GM18909 (cell line): ENCODE results near the gene KCNMA1.
"Not testable (repeated sequence)": the region's sequence is repeated elsewhere in the genome, so short reads cannot be mapped to it uniquely, and the experiment has no call there.

Experiments
- ATAC-seq: cut with Tn5 transposase; IDR thresholded peaks from one replicate; pipeline ENCODE4 v1.9.1; 2021; ENCODE audit warnings: mild to moderate bottlenecking; ENCODE audit not compliant: unreplicated experiment, poor library complexity

The KCNMA1 gene

DNA sequence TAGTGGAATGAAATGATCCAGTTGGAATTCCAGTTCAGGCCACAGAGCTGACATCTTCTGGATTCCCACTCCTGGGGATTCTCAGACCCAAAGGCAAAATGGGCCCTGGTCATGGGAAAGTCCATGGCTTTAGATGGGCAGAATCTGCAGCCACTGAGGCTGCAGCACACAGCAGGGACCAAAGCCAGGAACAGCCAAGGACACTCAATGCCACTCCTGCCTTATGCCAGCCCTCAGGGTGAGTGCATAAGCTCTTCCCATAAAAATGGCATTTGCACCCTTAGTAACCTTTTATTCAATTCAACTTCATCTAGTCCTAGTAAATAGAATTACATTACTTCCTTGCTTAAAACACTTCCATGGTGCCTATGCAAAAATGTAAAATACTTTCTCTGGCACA lies 274.4 kb downstream of the KCNMA1 start:
- no peak for ATAC-seq

- no peak for ATAC-seq
Measured at GRCh38 chr10:77361831-77362230, 275.8 kb downstream of the KCNMA1 start.

DNA sequence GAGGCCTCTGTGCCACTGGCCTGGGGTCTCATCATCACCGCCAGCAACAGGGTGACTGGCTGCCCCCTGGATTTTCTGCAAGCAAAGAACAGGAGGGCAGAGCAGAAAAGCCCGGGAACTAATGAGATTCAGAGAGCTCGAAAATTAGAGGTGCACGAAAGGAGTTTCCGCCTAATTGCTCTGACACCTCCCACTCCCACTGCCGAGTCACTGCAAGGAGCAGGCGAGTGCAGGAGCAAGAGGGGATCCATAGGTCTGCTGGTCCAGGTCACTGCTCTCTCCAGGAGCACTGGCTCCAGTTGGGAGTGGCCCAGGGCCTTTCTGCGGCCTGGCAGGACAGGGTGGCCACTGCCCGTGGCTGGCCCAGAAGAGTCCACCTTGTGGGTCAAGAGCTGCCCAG lies 276.2 kb downstream of the KCNMA1 start:
- ATAC-seq: no peak

GRCh38 chr10:77360835-77361234 lies 276.8 kb downstream of the KCNMA1 start:
- ATAC-seq: no peak

- ATAC-seq: no peak
Measured at GRCh38 chr10:77359950-77360520, 277.6 kb downstream of the KCNMA1 start.

- no peak for ATAC-seq
Measured at GRCh38 chr10:77359287-77359691, 278.3 kb downstream of the KCNMA1 start.

- no peak for ATAC-seq
Measured at GRCh38 chr10:77358656-77359055, 279.0 kb downstream of the KCNMA1 start.

- ATAC-seq: no peak
Measured at GRCh38 chr10:77357611-77358310, 279.8 kb downstream of the KCNMA1 start.

- ATAC-seq: no peak
Measured at GRCh38 chr10:77357185-77357584, 280.4 kb downstream of the KCNMA1 start.

GRCh38 chr10:77355844-77356243 lies 281.8 kb downstream of the KCNMA1 start:
- ATAC-seq: no peak

GRCh38 chr10:77351386-77351785 lies 286.2 kb downstream of the KCNMA1 start:
- ATAC-seq: no peak

DNA sequence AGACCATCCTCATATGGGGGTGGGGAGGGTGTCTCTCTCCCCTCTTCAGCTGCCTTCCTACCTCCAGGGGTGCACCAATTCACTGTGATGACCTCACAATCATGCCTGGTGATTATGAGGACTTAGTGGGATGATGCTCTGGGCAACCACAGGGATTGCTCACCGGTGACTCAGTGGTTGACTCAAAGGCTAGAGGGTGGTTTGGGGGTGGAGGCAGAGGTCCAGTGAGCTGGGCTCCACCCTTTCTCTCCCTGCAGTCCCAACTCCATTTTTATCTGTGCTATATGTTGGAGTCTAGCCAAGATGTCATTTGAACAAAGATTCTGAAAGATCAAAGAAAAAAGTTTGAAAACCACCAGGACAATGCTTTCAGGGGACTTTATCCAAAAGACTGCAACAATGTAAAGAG lies 286.9 kb downstream of the KCNMA1 start:
- no peak for ATAC-seq

DNA sequence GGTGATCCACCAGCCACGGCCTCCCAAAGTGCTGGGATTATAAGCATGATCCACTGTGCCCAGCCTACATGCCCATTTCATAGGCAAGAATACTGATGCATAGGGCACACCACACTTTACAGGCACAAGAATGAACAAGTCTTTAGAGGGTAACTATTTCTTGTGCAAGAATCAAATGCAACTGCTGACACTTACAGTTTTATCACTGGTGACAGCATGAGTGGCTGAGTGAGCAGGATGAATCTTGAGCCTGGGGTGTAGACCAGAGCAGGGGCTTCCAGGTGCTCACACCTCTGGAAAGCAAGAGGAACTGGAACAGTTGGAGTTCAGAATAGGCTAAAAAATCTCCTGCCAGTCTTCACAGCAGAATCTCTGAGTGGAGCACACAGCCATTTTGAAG lies 287.5 kb downstream of the KCNMA1 start:
- no peak for ATAC-seq

- no peak for ATAC-seq
Measured at GRCh38 chr10:77349226-77349625, 288.4 kb downstream of the KCNMA1 start.

GRCh38 chr10:77348751-77349150 lies 288.9 kb downstream of the KCNMA1 start:
- no peak for ATAC-seq

DNA sequence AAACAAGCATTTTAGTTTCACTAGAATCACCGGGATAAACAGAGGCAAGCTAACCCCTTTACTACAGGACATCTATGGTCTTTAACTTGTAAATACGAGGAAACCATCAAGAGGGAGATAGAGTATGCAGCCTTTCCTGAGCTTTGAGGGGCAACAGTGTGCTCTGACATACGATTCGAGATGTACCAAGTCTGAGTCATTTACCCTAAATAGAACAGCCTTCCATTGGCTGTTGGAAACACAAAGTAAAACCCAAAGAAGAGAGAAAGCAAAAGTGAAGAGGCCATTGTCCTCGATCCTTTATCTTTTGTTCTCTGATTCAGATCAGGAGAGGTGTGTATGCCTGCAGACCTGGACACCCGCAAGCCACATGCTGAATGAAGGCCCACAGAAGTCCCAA lies 289.5 kb downstream of the KCNMA1 start:
- ATAC-seq: no peak

- no peak for ATAC-seq
Measured at GRCh38 chr10:77347052-77347451, 290.6 kb downstream of the KCNMA1 start.

- ATAC-seq: no peak
Measured at GRCh38 chr10:77341055-77341454, 296.6 kb downstream of the KCNMA1 start.

- not testable (repeated sequence) for ATAC-seq
Measured at GRCh38 chr10:77339872-77340271, 297.7 kb downstream of the KCNMA1 start.

GRCh38 chr10:77339166-77339565 lies 298.4 kb downstream of the KCNMA1 start:
- no peak for ATAC-seq

- no peak for ATAC-seq
Measured at GRCh38 chr10:77338143-77338542, 299.5 kb downstream of the KCNMA1 start.

GRCh38 chr10:77334501-77334900 lies 303.1 kb downstream of the KCNMA1 start:
- ATAC-seq: no peak
